Measurements from ENCODE around the gene SETDB1. TPM values are rescaled to one million over a fixed set of nuclear protein-coding genes. Genes with fewer than 3 reads are reported as not detected.

Gene SETDB1
- total and polyA plus RNA-seq, 2 of the 13 experiments (the other 11 are each of a cell fraction or from before 2014, with no cell fraction given), result 33.1 to 34.6 TPM

DNA sequence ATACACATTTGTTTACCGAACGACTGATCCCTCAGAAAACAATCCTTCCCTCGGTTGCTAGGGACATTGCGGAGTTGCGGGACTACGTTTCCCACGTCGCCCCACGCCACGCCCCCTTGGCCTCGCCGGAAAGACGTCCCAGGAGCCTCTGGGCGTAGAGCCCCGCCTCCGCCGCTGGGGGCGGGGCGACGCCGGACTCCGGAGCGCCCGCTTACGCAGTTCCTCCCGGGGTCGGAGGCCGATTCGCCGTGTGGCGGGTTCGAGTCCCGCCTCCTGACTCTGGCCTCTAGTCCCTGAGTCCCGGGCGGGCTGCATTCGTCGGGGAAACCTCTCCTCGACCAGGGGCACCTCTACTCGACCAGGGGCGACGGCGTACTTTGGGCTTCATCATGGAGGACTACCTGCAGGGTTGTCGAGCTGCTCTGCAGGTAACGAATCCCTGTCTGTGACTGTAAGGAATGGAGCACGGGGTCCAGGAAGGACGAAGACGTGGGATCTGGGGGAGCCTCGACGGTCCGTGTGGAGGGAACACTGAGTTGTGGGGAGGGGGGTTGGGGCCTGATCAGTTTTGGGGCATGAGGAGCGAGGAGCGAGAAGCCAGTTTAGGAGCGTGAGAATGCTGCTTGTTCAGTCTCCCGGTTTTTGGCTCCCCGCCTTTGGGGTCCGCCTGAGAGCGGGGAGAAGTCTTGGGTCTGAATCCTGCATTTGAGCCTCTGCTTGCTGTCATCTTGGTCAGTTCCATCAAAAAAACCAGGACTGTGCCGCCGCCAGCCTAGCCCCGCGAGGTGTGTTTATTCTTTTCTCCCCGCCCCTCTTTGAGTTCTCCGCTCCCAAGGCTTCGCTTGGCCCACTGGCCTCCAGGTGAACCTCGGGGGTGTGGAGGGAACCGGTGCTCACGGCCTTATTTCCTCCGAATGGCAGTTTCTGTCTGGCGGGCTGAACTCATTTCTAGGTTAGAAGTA, 82.4 kb downstream of the SETDB1 start, which contains the start of gene PRUNE1 (continued):
- TF ChIP-seq SNAPC4 (CRISPR knock-in tag; IDR thresholded peaks at IDR 0.05) (no peak), SIN3A (IDR thresholded peaks at IDR 0.05; ENCODE audit: borderline replicate concordance, low read depth, low read length) (peak; percentile 42; the same call in 1 of the 2 replicates), SNAPC5 (CRISPR knock-in tag; IDR thresholded peaks at IDR 0.05; ENCODE audit: borderline replicate concordance) (no peak), ZFAT (CRISPR knock-in tag; conservative IDR thresholded peaks at IDR 0.05) (no peak), PHF21A (CRISPR knock-in tag; IDR thresholded peaks at IDR 0.05) (no peak), AGO2 (optimal IDR thresholded peaks at IDR 0.05; ENCODE audit: low read depth, low read length) (peak; percentile 78), ISX (CRISPR knock-in tag; conservative IDR thresholded peaks at IDR 0.05) (0 out of 2 replicates have a peak, but pooled peaks have one; percentile 15), ZNF329 (CRISPR knock-in tag; IDR thresholded peaks at IDR 0.05; ENCODE audit: low read depth) (no peak), ZNF446 (CRISPR knock-in tag; IDR thresholded peaks at IDR 0.05) (no peak), RFX1 (IDR thresholded peaks at IDR 0.05) (peak; percentile 81), HNRNPK (IDR thresholded peaks at IDR 0.05; ENCODE audit: low read depth, low read length, poor library complexity, severe bottlenecking) (no peak), PHF8 (CRISPR knock-in tag; IDR thresholded peaks at IDR 0.05) (peak; percentile 53), KAT8 (CRISPR knock-in tag; IDR thresholded peaks at IDR 0.05) (0 out of 2 replicates have a peak, but pooled peaks have one; percentile 50), SOX5 (CRISPR knock-in tag; IDR thresholded peaks at IDR 0.05; ENCODE audit: borderline replicate concordance) (peak; percentile 58; the same call in 1 of the 2 replicates), NR3C1 (CRISPR knock-in tag; IDR thresholded peaks at IDR 0.05) (no peak), SRSF9 (IDR thresholded peaks at IDR 0.05; ENCODE audit: borderline replicate concordance, insufficient read depth, low read depth, low read length, poor library complexity, severe bottlenecking) (no peak), BHLHE40 (IDR thresholded peaks at IDR 0.05; ENCODE audit: low read length) (no peak)
- TF ChIP-seq, protein P1, sequence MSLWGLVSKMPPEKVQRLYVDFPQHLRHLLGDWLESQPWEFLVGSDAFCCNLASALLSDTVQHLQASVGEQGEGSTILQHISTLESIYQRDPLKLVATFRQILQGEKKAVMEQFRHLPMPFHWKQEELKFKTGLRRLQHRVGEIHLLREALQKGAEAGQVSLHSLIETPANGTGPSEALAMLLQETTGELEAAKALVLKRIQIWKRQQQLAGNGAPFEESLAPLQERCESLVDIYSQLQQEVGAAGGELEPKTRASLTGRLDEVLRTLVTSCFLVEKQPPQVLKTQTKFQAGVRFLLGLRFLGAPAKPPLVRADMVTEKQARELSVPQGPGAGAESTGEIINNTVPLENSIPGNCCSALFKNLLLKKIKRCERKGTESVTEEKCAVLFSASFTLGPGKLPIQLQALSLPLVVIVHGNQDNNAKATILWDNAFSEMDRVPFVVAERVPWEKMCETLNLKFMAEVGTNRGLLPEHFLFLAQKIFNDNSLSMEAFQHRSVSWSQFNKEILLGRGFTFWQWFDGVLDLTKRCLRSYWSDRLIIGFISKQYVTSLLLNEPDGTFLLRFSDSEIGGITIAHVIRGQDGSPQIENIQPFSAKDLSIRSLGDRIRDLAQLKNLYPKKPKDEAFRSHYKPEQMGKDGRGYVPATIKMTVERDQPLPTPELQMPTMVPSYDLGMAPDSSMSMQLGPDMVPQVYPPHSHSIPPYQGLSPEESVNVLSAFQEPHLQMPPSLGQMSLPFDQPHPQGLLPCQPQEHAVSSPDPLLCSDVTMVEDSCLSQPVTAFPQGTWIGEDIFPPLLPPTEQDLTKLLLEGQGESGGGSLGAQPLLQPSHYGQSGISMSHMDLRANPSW (CRISPR knock-in tag; IDR thresholded peaks at IDR 0.05; ENCODE audit: borderline replicate concordance), result 0 out of 2 replicates have a peak, but pooled peaks have one; percentile 78
- TF ChIP-seq, protein P2, sequence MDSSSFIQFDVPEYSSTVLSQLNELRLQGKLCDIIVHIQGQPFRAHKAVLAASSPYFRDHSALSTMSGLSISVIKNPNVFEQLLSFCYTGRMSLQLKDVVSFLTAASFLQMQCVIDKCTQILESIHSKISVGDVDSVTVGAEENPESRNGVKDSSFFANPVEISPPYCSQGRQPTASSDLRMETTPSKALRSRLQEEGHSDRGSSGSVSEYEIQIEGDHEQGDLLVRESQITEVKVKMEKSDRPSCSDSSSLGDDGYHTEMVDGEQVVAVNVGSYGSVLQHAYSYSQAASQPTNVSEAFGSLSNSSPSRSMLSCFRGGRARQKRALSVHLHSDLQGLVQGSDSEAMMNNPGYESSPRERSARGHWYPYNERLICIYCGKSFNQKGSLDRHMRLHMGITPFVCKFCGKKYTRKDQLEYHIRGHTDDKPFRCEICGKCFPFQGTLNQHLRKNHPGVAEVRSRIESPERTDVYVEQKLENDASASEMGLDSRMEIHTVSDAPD (CRISPR knock-in tag; IDR thresholded peaks at IDR 0.05), result peak; percentile 62; the same call in 1 of the 2 replicates
